Mesenchymal stem cell (in vitro differentiated cells and primary cell): Measurements from ENCODE around the gene MRPS27.
A peak's percentile ranks its signal among the peaks of the same experiment; 100 is the strongest.
"Not testable (repeated sequence)": the region's sequence is repeated elsewhere in the genome, so short reads cannot be mapped to it uniquely, and the experiment has no call there.

ENCODE experiments used
- DNase-seq: peaks from one replicate; pipeline ENCODE4 v3.0.0-alpha.2; 2013
- H2AFZ ChIP-seq: one replicate; pipeline ENCODE4 v1.6.1; 2013; ENCODE audit warnings: low read depth, mild to moderate bottlenecking, control low read depth, inconsistent platforms, low read length, moderate library complexity
- H2AK5ac ChIP-seq: 2 replicates; pipeline ENCODE4 v1.6.1; 2013; ENCODE audit warnings: low read length, moderate library complexity, mild to moderate bottlenecking, inconsistent platforms; ENCODE audit not compliant: severe bottlenecking
- H2BK120ac ChIP-seq: one replicate; pipeline ENCODE4 v1.6.1; 2013; ENCODE audit warnings: low read depth, mild to moderate bottlenecking, inconsistent platforms, low read length, moderate library complexity
- H2BK12ac ChIP-seq, 2 experiments: one replicate each; pipeline ENCODE4 v1.6.1; 2013; ENCODE audit warnings: inconsistent platforms in 2 of 2, low read length in 2 of 2, mild to moderate bottlenecking in 2 of 2, moderate library complexity in 2 of 2, control low read depth in 1 of 2
- H2BK15ac ChIP-seq: one replicate; pipeline ENCODE4 v1.6.1; 2013; ENCODE audit warnings: mild to moderate bottlenecking, low read depth, inconsistent platforms; ENCODE audit not compliant: poor library complexity, severe bottlenecking
- H2BK5ac ChIP-seq: 2 replicates; pipeline ENCODE4 v1.6.1; 2013; ENCODE audit warnings: low read depth, mild to moderate bottlenecking, low read length, control low read depth, inconsistent platforms; ENCODE audit not compliant: poor library complexity, severe bottlenecking
- H3K14ac ChIP-seq, 2 experiments: one replicate each; pipeline ENCODE4 v1.6.1; 2013; ENCODE audit warnings: inconsistent platforms in 2 of 2, low read length in 2 of 2, control low read depth in 1 of 2, mild to moderate bottlenecking in 1 of 2, moderate library complexity in 1 of 2
- H3K18ac ChIP-seq, 2 experiments: one replicate each; pipeline ENCODE4 v1.6.1; 2013; ENCODE audit warnings: inconsistent platforms in 2 of 2, low read length in 2 of 2, control low read depth in 1 of 2, low read depth in 1 of 2, mild to moderate bottlenecking in 1 of 2
- H3K23ac ChIP-seq, 2 experiments: one replicate each; pipeline ENCODE4 v1.6.1; 2013; ENCODE audit warnings: inconsistent platforms in 2 of 2, low read length in 2 of 2, mild to moderate bottlenecking in 2 of 2, moderate library complexity in 2 of 2, control low read depth in 1 of 2
- H3K27ac ChIP-seq: 2 replicates; pipeline ENCODE4 v1.5.1; 2013; ENCODE audit warnings: mild to moderate bottlenecking, moderate library complexity, low read length, control low read depth, inconsistent platforms; ENCODE audit not compliant: poor library complexity, severe bottlenecking
- H3K27me3 ChIP-seq, 2 experiments: 2 replicates each; pipeline versions ENCODE4 v1.6.1 to v1.7.0; 2013; ENCODE audit warnings: low read length in 2 of 2, mild to moderate bottlenecking in 2 of 2, moderate library complexity in 2 of 2, control low read depth in 1 of 2, inconsistent platforms in 1 of 2; ENCODE audit not compliant: control insufficient read depth in 1 of 2, insufficient read depth in 1 of 2
- H3K36me3 ChIP-seq, 2 experiments: 2 replicates each; pipeline versions ENCODE4 v1.6.1 to v1.7.0; 2013; ENCODE audit warnings: low read length in 2 of 2, control low read depth in 1 of 2, inconsistent platforms in 1 of 2, low read depth in 1 of 2, mild to moderate bottlenecking in 1 of 2; ENCODE audit not compliant: insufficient read depth in 2 of 2, control insufficient read depth in 1 of 2
- H3K4ac ChIP-seq, 2 experiments: one replicate each; pipeline ENCODE4 v1.6.1; 2013; ENCODE audit warnings: inconsistent platforms in 2 of 2, low read length in 2 of 2, mild to moderate bottlenecking in 2 of 2, moderate library complexity in 2 of 2, control low read depth in 1 of 2, low read depth in 1 of 2
- H3K4me1 ChIP-seq: 2 replicates; pipeline ENCODE4 v1.6.1; 2013; ENCODE audit warnings: low read depth, low read length, control low read depth; ENCODE audit not compliant: control insufficient read depth, insufficient read depth
- H3K4me2 ChIP-seq: 2 replicates; pipeline ENCODE4 v1.6.1; 2013; ENCODE audit warnings: low read length, mild to moderate bottlenecking, inconsistent platforms; ENCODE audit not compliant: poor library complexity, severe bottlenecking
- H3K4me3 ChIP-seq, 2 experiments: 2 replicates each; pipeline versions ENCODE4 v1.5.1 to v1.7.0; 2013; ENCODE audit warnings: low read length in 2 of 2, mild to moderate bottlenecking in 2 of 2, control low read depth in 1 of 2, low read depth in 1 of 2; ENCODE audit not compliant: insufficient read depth in 1 of 2
- H3K79me1 ChIP-seq: replicated peaks from 2 replicates; pipeline ENCODE4 v1.6.1; 2013; ENCODE audit warnings: mild to moderate bottlenecking, control low read depth, low read length, inconsistent platforms; ENCODE audit not compliant: poor library complexity, severe bottlenecking
- H3K9ac ChIP-seq: 2 replicates; pipeline ENCODE4 v1.7.0; 2013; ENCODE audit warnings: mild to moderate bottlenecking, low read length, moderate library complexity
- H3K9me3 ChIP-seq: 2 replicates; pipeline ENCODE4 v1.7.0; 2013; ENCODE audit warnings: mild to moderate bottlenecking, low read length; ENCODE audit not compliant: control insufficient read depth
- H4K8ac ChIP-seq: one replicate; pipeline ENCODE4 v1.6.1; 2013; ENCODE audit warnings: inconsistent platforms, mild to moderate bottlenecking, low read length, moderate library complexity
- H4K91ac ChIP-seq: one replicate; pipeline ENCODE4 v1.6.1; 2013; ENCODE audit warnings: mild to moderate bottlenecking, low read length, inconsistent platforms
- WGBS: methylation state at CpG from one replicate; pipeline ENCODE4 v1.1.7; 2013; ENCODE audit warnings: mixed read lengths; 5-methylcytosine and 5-hydroxymethylcytosine counted together

MRPS27 gene

DNA sequence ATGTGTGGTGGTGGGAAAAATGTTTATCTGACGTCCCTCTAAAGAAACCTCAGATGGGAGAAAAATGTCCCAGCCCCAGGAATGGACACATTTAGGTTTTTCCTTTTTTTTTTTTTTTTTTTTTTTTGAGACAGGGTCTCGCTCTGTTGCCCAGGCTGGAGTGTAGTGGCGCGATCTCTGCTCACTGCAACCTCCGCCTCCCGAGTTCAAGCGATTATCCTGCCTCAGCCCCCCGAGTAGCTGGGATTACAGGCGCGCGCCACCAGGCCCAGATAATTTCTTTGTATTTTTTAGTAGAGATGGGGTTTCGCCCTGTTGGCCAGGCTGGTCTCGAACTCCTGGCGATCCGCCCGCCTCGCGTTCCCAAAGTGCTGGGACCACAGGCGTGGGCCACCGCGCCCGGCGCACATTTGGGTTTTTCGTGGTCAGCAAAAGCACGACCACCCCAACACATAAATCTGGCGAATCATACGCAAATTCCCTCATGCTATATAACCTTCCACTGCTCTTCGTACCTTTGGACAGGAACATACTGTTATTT is 535 bp downstream of the MRPS27 start:
- DNase-seq: not testable (repeated sequence)
- WGBS: 8% methylated on average over 24 of the region's 28 CpGs

DNA sequence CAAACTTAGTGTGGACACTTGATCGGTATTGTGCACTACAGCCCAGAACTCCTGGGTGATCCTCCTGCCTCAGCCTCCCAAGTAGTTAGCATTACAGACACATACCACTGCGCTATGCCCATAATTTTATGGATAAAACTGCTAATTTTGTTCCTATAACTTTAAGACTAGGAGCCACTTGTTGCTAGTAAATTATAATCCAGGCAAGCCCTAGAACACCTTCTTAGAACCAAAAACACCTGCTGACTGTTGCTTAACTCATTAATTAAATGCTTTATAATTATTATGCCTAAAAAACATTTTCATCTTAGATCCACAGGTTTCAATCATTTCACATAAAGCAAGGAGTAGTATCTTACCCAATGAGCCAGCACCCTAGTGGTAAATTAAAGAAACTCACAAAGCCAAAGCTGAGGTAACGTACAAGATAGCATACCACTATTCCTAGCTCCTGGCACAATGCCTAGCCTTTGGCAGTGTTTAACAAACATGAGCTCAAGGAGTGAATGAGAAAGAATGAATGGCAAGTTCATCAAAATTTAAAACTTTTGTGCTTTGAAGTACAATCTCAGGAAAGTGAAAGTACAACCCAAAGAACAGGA is 5.4 kb downstream of the MRPS27 start:
- H3K36me3 ChIP-seq: peaks cover 11 to 34% of the 10 kb centered on the region in 2 experiments
- H3K79me1 ChIP-seq: peaks cover 16% of the 10 kb centered on the region
- DNase-seq: peak; percentile 57
- no peak overlapping the region for H2BK15ac ChIP-seq
- no peak overlapping the region for H2BK12ac ChIP-seq
- no peak overlapping the region for H2AFZ ChIP-seq
- no peaks in the 10 kb centered on the region for H3K4me1 ChIP-seq
- H3K14ac ChIP-seq: no peak overlapping the region
- H3K4me3 ChIP-seq: peak overlapping the region in 1 of 2 experiments; percentile 35
- H3K9ac ChIP-seq: no peak overlapping the region
- H3K4me2 ChIP-seq: no peak overlapping the region
- no peak overlapping the region for H3K4ac ChIP-seq
- no peaks in the 10 kb centered on the region for H3K9me3 ChIP-seq
- no peak overlapping the region for H2BK5ac ChIP-seq
- no peaks in the 10 kb centered on the region for H3K27me3 ChIP-seq
- 95% methylated on average over 1 of the region's 3 CpGs for WGBS
- no peak overlapping the region for H2BK120ac ChIP-seq
- H3K18ac ChIP-seq: no peak overlapping the region
- no peak overlapping the region for H4K91ac ChIP-seq
- H3K23ac ChIP-seq: no peak overlapping the region
- H4K8ac ChIP-seq: no peak overlapping the region
- no peak overlapping the region for H3K27ac ChIP-seq
- H2AK5ac ChIP-seq: no peak overlapping the region

More for the DNA sequence above, 535 bp downstream of the MRPS27 start:
- H3K18ac ChIP-seq: peak overlapping the region in 1 of 2 experiments; percentile 40
- H2BK15ac ChIP-seq, H2BK5ac ChIP-seq, H2AK5ac ChIP-seq, H3K4me1 ChIP-seq, H2BK120ac ChIP-seq, H3K27me3 ChIP-seq, H4K91ac ChIP-seq, H3K4ac ChIP-seq, H3K23ac ChIP-seq, H3K9me3 ChIP-seq: not testable (repeated sequence)
- peaks cover 20% of the 10 kb centered on the region for H3K79me1 ChIP-seq
- peak overlapping the region in 1 of 2 experiments; percentile 77 for H3K14ac ChIP-seq
- H3K4me3 ChIP-seq: peak overlapping the region; percentile 82 to 95
- H4K8ac ChIP-seq: peak overlapping the region; percentile 27
- peak overlapping the region; percentile 46 for H2AFZ ChIP-seq
- H3K27ac ChIP-seq: peak overlapping the region; percentile 65
- H3K4me2 ChIP-seq: peak overlapping the region; percentile 80
- H2BK12ac ChIP-seq: peak overlapping the region in 1 of 2 experiments; percentile 79
- peaks cover 7 to 29% of the 10 kb centered on the region in 2 experiments for H3K36me3 ChIP-seq
- H3K9ac ChIP-seq: peak overlapping the region; percentile 89

DNA sequence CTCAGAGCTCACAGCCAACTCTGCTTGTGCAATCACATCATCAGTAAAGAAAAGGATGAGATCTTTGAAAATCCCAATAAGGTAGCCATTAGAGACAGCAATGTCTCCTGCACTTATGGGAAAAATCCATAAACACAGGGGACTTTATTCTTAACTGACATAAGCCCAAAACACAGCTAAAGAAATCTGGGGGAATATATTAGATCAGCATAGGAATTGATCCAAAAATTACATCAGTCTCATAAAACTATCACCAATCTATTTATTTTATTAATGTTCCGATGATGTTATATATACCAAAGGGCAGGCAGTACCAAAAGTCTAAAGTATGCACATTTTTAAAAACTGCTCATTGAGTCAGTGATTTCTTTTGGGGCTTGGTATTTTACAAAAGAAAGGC is 6.9 kb downstream of the MRPS27 start:
- H3K23ac ChIP-seq: no peak overlapping the region
- no peak overlapping the region for H4K8ac ChIP-seq
- no peak overlapping the region for H3K4ac ChIP-seq
- no peak overlapping the region for H3K27ac ChIP-seq
- H2AFZ ChIP-seq: no peak overlapping the region
- no peak for DNase-seq
- H3K27me3 ChIP-seq: no peaks in the 10 kb centered on the region
- no peak overlapping the region for H4K91ac ChIP-seq
- no peak overlapping the region for H2AK5ac ChIP-seq
- H2BK120ac ChIP-seq: no peak overlapping the region
- no peak overlapping the region for H3K14ac ChIP-seq
- H2BK5ac ChIP-seq: no peak overlapping the region
- peaks cover 18% of the 10 kb centered on the region for H3K79me1 ChIP-seq
- H3K4me2 ChIP-seq: no peak overlapping the region
- no peak overlapping the region for H2BK15ac ChIP-seq
- H3K36me3 ChIP-seq: peaks cover 14 to 38% of the 10 kb centered on the region in 2 experiments
- H3K4me1 ChIP-seq: peaks cover 1% of the 10 kb centered on the region
- no CpG with 5 or more reads among the region's 1 CpG for WGBS
- H3K9ac ChIP-seq: peak overlapping the region; percentile 37
- no peaks in the 10 kb centered on the region for H3K9me3 ChIP-seq
- H2BK12ac ChIP-seq: no peak overlapping the region
- H3K4me3 ChIP-seq: no peak overlapping the region
- H3K18ac ChIP-seq: no peak overlapping the region

DNA sequence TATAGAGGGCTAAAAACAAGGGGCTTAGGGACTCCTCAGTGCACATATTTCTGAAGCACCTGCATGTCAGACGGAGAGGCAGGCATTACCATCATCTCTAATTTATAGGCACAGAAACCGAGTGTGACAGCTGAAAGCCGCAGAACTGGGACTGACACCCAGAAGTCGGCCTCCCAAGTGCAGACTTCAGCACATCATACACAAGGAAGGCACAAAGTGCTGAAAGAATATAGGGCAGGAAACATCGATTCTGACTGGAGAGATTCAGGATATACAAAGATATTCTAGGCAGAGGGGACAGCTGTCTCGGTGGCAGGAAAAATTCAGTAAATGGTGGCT is 11.2 kb downstream of the MRPS27 start:
- peak overlapping the region; percentile 66 for H3K9ac ChIP-seq
- peak overlapping the region; percentile 16 for H2BK15ac ChIP-seq
- H3K27me3 ChIP-seq: no peaks in the 10 kb centered on the region
- peak overlapping the region in 1 of 2 experiments; percentile 40 for H3K4ac ChIP-seq
- DNase-seq: no peak
- no peak overlapping the region for H2BK120ac ChIP-seq
- H3K27ac ChIP-seq: peak overlapping the region; percentile 23
- H4K91ac ChIP-seq: no peak overlapping the region
- H3K14ac ChIP-seq: no peak overlapping the region
- H3K18ac ChIP-seq: no peak overlapping the region
- peak overlapping the region; percentile 93 for H2AK5ac ChIP-seq
- H3K4me3 ChIP-seq: peak overlapping the region in 1 of 2 experiments; percentile 56
- no peak overlapping the region for H2AFZ ChIP-seq
- H3K23ac ChIP-seq: no peak overlapping the region
- peaks cover 1% of the 10 kb centered on the region for H3K4me1 ChIP-seq
- peaks cover 11 to 32% of the 10 kb centered on the region in 2 experiments for H3K36me3 ChIP-seq
- no peaks in the 10 kb centered on the region for H3K9me3 ChIP-seq
- 83% methylated on average over 6 of the region's 6 CpGs for WGBS
- H3K4me2 ChIP-seq: no peak overlapping the region
- H3K79me1 ChIP-seq: peaks cover 17% of the 10 kb centered on the region
- peak overlapping the region; percentile 6 to 77 for H2BK12ac ChIP-seq
- H2BK5ac ChIP-seq: no peak overlapping the region
- H4K8ac ChIP-seq: peak overlapping the region; percentile 36
